Mesenchymal stem cell (in vitro differentiated cells and primary cell): Measurements from ENCODE around the gene PCDHAC2. TPM values are rescaled to one million over a fixed set of nuclear protein-coding genes. Genes with fewer than 3 reads are reported as not detected.

Source experiments
- DNase-seq: peaks from one replicate; pipeline ENCODE4 v3.0.0-alpha.2; 2013
- H2AFZ ChIP-seq: one replicate; pipeline ENCODE4 v1.6.1; 2013; ENCODE audit warnings: low read depth, mild to moderate bottlenecking, control low read depth, inconsistent platforms, low read length, moderate library complexity
- H2AK5ac ChIP-seq: 2 replicates; pipeline ENCODE4 v1.6.1; 2013; ENCODE audit warnings: low read length, moderate library complexity, mild to moderate bottlenecking, inconsistent platforms; ENCODE audit not compliant: severe bottlenecking
- H2BK120ac ChIP-seq: one replicate; pipeline ENCODE4 v1.6.1; 2013; ENCODE audit warnings: low read depth, mild to moderate bottlenecking, inconsistent platforms, low read length, moderate library complexity
- H2BK12ac ChIP-seq, 2 experiments: one replicate each; pipeline ENCODE4 v1.6.1; 2013; ENCODE audit warnings: inconsistent platforms in 2 of 2, low read length in 2 of 2, mild to moderate bottlenecking in 2 of 2, moderate library complexity in 2 of 2, control low read depth in 1 of 2
- H2BK15ac ChIP-seq: one replicate; pipeline ENCODE4 v1.6.1; 2013; ENCODE audit warnings: mild to moderate bottlenecking, low read depth, inconsistent platforms; ENCODE audit not compliant: poor library complexity, severe bottlenecking
- H2BK5ac ChIP-seq: 2 replicates; pipeline ENCODE4 v1.6.1; 2013; ENCODE audit warnings: low read depth, mild to moderate bottlenecking, low read length, control low read depth, inconsistent platforms; ENCODE audit not compliant: poor library complexity, severe bottlenecking
- H3K14ac ChIP-seq, 2 experiments: one replicate each; pipeline ENCODE4 v1.6.1; 2013; ENCODE audit warnings: inconsistent platforms in 2 of 2, low read length in 2 of 2, control low read depth in 1 of 2, mild to moderate bottlenecking in 1 of 2, moderate library complexity in 1 of 2
- H3K18ac ChIP-seq, 2 experiments: one replicate each; pipeline ENCODE4 v1.6.1; 2013; ENCODE audit warnings: inconsistent platforms in 2 of 2, low read length in 2 of 2, control low read depth in 1 of 2, low read depth in 1 of 2, mild to moderate bottlenecking in 1 of 2
- H3K23ac ChIP-seq, 2 experiments: one replicate each; pipeline ENCODE4 v1.6.1; 2013; ENCODE audit warnings: inconsistent platforms in 2 of 2, low read length in 2 of 2, mild to moderate bottlenecking in 2 of 2, moderate library complexity in 2 of 2, control low read depth in 1 of 2
- H3K27ac ChIP-seq: 2 replicates; pipeline ENCODE4 v1.5.1; 2013; ENCODE audit warnings: mild to moderate bottlenecking, moderate library complexity, low read length, control low read depth, inconsistent platforms; ENCODE audit not compliant: poor library complexity, severe bottlenecking
- H3K27me3 ChIP-seq, 2 experiments: 2 replicates each; pipeline versions ENCODE4 v1.6.1 to v1.7.0; 2013; ENCODE audit warnings: low read length in 2 of 2, mild to moderate bottlenecking in 2 of 2, moderate library complexity in 2 of 2, control low read depth in 1 of 2, inconsistent platforms in 1 of 2; ENCODE audit not compliant: control insufficient read depth in 1 of 2, insufficient read depth in 1 of 2
- H3K36me3 ChIP-seq, 2 experiments: 2 replicates each; pipeline versions ENCODE4 v1.6.1 to v1.7.0; 2013; ENCODE audit warnings: low read length in 2 of 2, control low read depth in 1 of 2, inconsistent platforms in 1 of 2, low read depth in 1 of 2, mild to moderate bottlenecking in 1 of 2; ENCODE audit not compliant: insufficient read depth in 2 of 2, control insufficient read depth in 1 of 2
- H3K4ac ChIP-seq, 2 experiments: one replicate each; pipeline ENCODE4 v1.6.1; 2013; ENCODE audit warnings: inconsistent platforms in 2 of 2, low read length in 2 of 2, mild to moderate bottlenecking in 2 of 2, moderate library complexity in 2 of 2, control low read depth in 1 of 2, low read depth in 1 of 2
- H3K4me1 ChIP-seq: 2 replicates; pipeline ENCODE4 v1.6.1; 2013; ENCODE audit warnings: low read depth, low read length, control low read depth; ENCODE audit not compliant: control insufficient read depth, insufficient read depth
- H3K4me2 ChIP-seq: 2 replicates; pipeline ENCODE4 v1.6.1; 2013; ENCODE audit warnings: low read length, mild to moderate bottlenecking, inconsistent platforms; ENCODE audit not compliant: poor library complexity, severe bottlenecking
- H3K4me3 ChIP-seq, 2 experiments: 2 replicates each; pipeline versions ENCODE4 v1.5.1 to v1.7.0; 2013; ENCODE audit warnings: low read length in 2 of 2, mild to moderate bottlenecking in 2 of 2, control low read depth in 1 of 2, low read depth in 1 of 2; ENCODE audit not compliant: insufficient read depth in 1 of 2
- H3K79me1 ChIP-seq: replicated peaks from 2 replicates; pipeline ENCODE4 v1.6.1; 2013; ENCODE audit warnings: mild to moderate bottlenecking, control low read depth, low read length, inconsistent platforms; ENCODE audit not compliant: poor library complexity, severe bottlenecking
- H3K9ac ChIP-seq: 2 replicates; pipeline ENCODE4 v1.7.0; 2013; ENCODE audit warnings: mild to moderate bottlenecking, low read length, moderate library complexity
- H3K9me3 ChIP-seq: 2 replicates; pipeline ENCODE4 v1.7.0; 2013; ENCODE audit warnings: mild to moderate bottlenecking, low read length; ENCODE audit not compliant: control insufficient read depth
- H4K8ac ChIP-seq: one replicate; pipeline ENCODE4 v1.6.1; 2013; ENCODE audit warnings: inconsistent platforms, mild to moderate bottlenecking, low read length, moderate library complexity
- H4K91ac ChIP-seq: one replicate; pipeline ENCODE4 v1.6.1; 2013; ENCODE audit warnings: mild to moderate bottlenecking, low read length, inconsistent platforms
- WGBS: methylation state at CpG from one replicate; pipeline ENCODE4 v1.1.7; 2013; ENCODE audit warnings: mixed read lengths; 5-methylcytosine and 5-hydroxymethylcytosine counted together
- polyA plus RNA-seq, 2 experiments: library from polyadenylated mRNA; stranded (reverse); fragments of 200-250 nt; gene quantifications; one replicate each; pipeline ENCODE4 v1.2.3, GENCODE V29; 2013

Gene PCDHAC2, protein sequence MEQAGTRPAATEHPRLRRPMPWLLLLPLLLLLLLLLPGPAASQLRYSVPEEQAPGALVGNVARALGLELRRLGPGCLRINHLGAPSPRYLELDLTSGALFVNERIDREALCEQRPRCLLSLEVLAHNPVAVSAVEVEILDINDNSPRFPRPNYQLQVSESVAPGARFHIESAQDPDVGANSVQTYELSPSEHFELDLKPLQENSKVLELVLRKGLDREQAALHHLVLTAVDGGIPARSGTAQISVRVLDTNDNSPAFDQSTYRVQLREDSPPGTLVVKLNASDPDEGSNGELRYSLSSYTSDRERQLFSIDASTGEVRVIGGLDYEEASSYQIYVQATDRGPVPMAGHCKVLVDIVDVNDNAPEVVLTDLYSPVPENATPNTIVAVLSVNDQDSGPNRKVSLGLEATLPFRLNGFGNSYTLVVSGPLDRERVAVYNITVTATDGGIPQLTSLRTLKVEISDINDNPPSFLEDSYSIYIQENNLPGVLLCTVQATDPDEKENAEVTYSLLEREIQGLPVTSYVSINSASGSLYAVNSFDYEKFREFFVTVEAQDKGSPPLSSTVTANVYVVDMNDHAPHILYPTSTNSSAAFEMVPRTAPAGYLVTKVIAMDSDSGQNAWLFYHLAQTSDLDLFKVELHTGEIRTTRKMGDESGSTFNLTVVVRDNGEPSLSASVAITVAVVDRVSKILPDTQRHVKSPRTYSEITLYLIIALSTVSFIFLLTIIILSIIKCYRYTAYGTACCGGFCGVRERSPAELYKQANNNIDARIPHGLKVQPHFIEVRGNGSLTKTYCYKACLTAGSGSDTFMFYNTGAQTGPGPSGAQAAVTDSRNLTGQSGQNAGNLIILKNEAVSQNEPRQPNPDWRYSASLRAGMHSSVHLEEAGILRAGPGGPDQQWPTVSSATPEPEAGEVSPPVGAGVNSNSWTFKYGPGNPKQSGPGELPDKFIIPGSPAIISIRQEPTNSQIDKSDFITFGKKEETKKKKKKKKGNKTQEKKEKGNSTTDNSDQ
- 8.2 TPM for polyA plus RNA-seq (2013, experiment 1 of 2)
- polyA plus RNA-seq (2013, experiment 2 of 2): 1.8 TPM

DNA sequence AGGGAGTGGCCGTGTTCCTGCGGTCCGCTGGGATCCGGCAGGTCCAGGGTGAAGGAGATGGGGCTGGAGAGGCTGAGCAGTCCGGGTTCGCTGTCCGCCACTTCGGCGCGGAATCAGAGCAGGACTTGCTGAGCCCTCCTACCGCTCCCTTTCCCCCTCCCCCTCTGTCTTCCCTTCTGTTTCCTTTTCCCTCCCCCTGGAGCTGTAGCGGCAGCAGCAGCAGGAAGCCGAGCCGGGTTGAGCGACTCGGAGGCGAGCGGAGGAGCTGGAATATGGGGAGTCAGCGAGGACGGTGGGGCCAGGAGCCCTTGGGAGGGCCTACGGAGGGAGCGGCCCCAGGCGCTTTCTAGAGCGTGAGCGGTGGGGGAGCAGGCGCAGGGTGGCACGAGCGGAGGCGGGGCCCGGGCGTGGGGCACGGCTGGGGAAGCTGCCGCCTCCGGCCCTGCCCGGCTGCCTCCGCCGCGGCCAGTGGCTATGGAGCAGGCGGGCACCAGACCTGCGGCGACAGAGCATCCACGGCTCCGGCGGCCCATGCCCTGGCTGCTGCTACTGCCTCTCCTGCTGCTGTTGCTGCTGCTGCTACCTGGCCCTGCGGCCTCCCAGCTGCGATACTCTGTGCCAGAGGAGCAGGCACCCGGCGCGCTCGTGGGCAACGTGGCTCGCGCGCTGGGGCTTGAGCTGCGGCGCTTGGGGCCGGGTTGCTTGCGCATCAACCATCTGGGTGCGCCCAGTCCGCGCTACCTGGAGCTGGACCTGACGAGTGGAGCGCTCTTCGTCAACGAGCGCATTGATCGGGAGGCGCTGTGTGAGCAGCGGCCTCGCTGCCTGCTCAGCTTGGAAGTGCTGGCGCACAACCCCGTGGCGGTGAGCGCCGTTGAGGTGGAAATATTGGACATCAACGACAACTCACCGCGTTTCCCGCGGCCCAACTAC is at the start of gene PCDHAC2:
TSS of gene PCDHAC2 (plus strand) at position 184 of the 933 bp plus-strand sequence. CDS start at position 475, 291 bp downstream.
- Histone ChIP-seq H3K4me1 (peaks cover 13% of the 10 kb centered on the region), H4K91ac (peak within 1 kb of the TSS; percentile 58), H3K14ac (peak within 1 kb of the TSS in 1 of 2 experiments; percentile 87), H3K36me3 (peaks cover 0 to 12% of the 10 kb centered on the region in 2 experiments), H3K9me3 (no peaks in the 10 kb centered on the region), H3K4me3 (peak within 1 kb of the TSS; percentile 68 to 72), H3K4ac (peak within 1 kb of the TSS in 1 of 2 experiments; percentile 21), H3K79me1 (no peaks in the 10 kb centered on the region), H3K23ac (peak within 1 kb of the TSS in 1 of 2 experiments; percentile 98), H2BK5ac (no peak within 1 kb of the TSS), H4K8ac (peak within 1 kb of the TSS; percentile 55), H2BK120ac (peak within 1 kb of the TSS; percentile 22), H3K18ac (peak within 1 kb of the TSS in 1 of 2 experiments; percentile 61), H2BK15ac (peak within 1 kb of the TSS; percentile 62), H3K9ac (peak within 1 kb of the TSS; percentile 15), H3K27ac (peak within 1 kb of the TSS; percentile 25), H3K4me2 (peak within 1 kb of the TSS; percentile 97), H3K27me3 (peaks cover 13 to 40% of the 10 kb centered on the region in 2 experiments), H2BK12ac (peak within 1 kb of the TSS in 1 of 2 experiments; percentile 24), H2AK5ac (no peak within 1 kb of the TSS), H2AFZ (peak within 1 kb of the TSS; percentile 15)
- WGBS: 1% methylated on average over 53 of the region's 80 CpGs
- DNase-seq: peak; percentile 73

DNA sequence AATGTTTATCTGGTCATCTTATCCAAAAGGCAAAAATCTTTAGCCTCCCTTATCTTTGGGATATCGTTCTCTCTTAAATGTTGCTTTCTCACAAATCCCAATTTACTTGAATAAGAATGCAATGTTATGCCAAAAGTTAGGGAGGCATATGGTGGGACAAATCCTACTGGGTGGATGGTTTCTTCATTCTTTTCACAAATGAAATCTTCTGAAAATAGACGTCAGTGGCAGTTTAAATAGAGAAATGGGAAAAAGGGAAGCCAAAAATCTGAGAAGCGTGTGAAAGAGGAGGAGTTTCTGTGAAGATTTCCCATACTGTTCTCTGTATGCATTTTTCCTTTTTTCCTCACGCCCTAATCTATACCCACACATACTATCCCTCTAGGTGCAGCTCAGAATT is 42.7 kb upstream of the PCDHAC2 start:
- Histone ChIP-seq H2BK120ac (no peak overlapping the region), H3K23ac (no peak overlapping the region), H3K18ac (no peak overlapping the region), H3K4me3 (no peak overlapping the region), H4K8ac (no peak overlapping the region), H3K27me3 (peaks cover 13 to 33% of the 10 kb centered on the region in 2 experiments), H4K91ac (no peak overlapping the region), H3K4ac (no peak overlapping the region), H2BK5ac (no peak overlapping the region), H3K14ac (no peak overlapping the region), H3K9ac (no peak overlapping the region), H2BK12ac (no peak overlapping the region), H2AK5ac (no peak overlapping the region), H3K79me1 (peaks cover 1% of the 10 kb centered on the region), H3K27ac (no peak overlapping the region), H2BK15ac (no peak overlapping the region), H3K4me2 (no peak overlapping the region), H2AFZ (no peak overlapping the region), H3K36me3 (no peaks in the 10 kb centered on the region), H3K4me1 (peaks cover 20% of the 10 kb centered on the region), H3K9me3 (peaks cover 10% of the 10 kb centered on the region)
- WGBS: 60% methylated on average over 2 of the region's 4 CpGs
- no peak for DNase-seq

DNA sequence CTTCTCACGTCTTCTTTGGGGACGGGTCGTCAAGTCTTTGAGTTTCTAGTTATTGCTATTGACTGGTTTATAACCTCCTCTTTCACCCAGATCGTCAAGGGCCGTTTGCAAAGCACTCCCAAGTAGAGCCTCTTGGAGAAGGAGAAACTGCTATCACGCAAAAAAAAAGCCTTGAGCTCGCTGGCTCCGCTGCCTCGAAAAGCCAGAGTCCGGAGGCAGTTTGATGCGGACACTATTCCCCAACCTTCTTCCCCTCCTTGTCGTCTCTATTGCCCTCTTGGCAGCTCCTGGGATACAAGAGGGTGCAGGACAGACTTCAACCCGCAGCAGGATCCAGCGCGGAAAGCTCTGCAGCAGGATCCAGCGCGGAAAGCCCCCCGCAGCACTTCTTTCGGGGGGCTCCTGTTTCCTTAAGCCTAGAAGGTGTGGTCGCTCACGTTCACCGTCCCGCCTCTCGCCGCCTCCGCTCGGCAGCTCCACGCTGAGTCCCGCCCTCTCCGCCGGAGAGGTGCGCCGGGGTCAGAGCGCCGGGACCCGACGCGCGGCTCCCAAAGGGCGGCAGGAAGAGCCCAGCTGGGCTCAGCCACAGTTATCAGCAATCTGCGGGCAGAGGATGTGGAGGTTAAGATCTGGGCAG is 40.4 kb upstream of the PCDHAC2 start, which contains the start of gene PCDHAC1:
TSS of gene PCDHAC1 (plus strand) at position 494 of the 637 bp plus-strand sequence. CDS start 594 bp downstream, outside the sequence.
- Histone ChIP-seq H2BK120ac (no peak within 1 kb of the TSS), H3K79me1 (peaks cover 3% of the 10 kb centered on the region), H3K36me3 (no peaks in the 10 kb centered on the region), H3K27ac (no peak within 1 kb of the TSS), H3K9me3 (peaks cover 9% of the 10 kb centered on the region), H3K18ac (peak within 1 kb of the TSS in 1 of 2 experiments; percentile 61), H4K91ac (no peak within 1 kb of the TSS), H3K4me2 (peak within 1 kb of the TSS; percentile 85), H3K4ac (no peak within 1 kb of the TSS), H2BK12ac (peak within 1 kb of the TSS in 1 of 2 experiments; percentile 47), H3K14ac (peak within 1 kb of the TSS in 1 of 2 experiments; percentile 94), H3K9ac (peak within 1 kb of the TSS; percentile 36), H2AK5ac (no peak within 1 kb of the TSS), H4K8ac (no peak within 1 kb of the TSS), H3K4me3 (peak within 1 kb of the TSS; percentile 59 to 75), H3K23ac (peak within 1 kb of the TSS in 1 of 2 experiments; percentile 96), H3K4me1 (peaks cover 20% of the 10 kb centered on the region), H2BK15ac (no peak within 1 kb of the TSS), H2BK5ac (no peak within 1 kb of the TSS), H2AFZ (peak within 1 kb of the TSS; percentile 60), H3K27me3 (peaks cover 14 to 38% of the 10 kb centered on the region in 2 experiments)
- DNase-seq: peak; percentile 24
- WGBS: 2% methylated on average over 39 of the region's 41 CpGs
